Epithelial cell of umbilical artery (primary cell): ENCODE measurements around the gene CFAP161. TPM values are rescaled to one million over a fixed set of nuclear protein-coding genes. Genes with fewer than 3 reads are reported as not detected.

Experiments
- total RNA-seq: library from RNA; depleted of rRNA; stranded (reverse); fragments of >200 nt; gene quantifications from 2 replicates; pipeline ENCODE4 v1.2.3, GENCODE V29; 2014

The CFAP161 gene
- total RNA-seq, result 0.32 and 1.5 TPM in 2 replicates

DNA sequence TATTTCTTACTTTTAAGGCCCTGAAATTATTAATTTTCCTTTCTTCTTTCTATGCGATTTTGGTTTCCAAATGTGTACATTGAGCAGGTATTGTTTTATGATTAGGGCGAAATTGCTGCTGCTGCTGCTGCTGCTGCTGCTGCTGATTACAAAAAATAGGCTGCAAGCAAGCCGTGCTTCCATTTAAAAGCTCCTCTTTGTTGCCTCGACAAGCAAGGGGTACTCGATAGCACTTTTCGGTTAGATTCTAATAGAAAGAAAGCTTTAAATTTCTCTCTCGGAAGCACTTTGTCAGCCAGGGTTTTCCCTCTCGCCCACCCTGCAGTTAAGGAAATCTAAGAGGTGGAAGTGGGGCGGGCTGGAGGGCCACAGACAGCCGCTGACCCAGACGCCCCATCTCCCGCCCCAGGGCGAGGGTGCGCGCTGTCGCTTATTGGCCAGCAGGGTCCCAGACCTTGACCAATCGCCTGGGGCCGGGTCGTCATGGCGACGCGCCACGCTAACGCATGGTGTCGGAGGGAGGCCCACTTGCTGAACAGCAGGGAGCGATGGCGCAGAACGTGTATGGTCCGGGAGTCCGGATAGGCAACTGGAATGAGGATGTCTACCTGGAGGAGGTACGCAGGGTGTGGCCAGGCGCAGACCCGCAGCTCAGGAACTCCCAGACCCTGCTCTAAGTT is at the start of gene CFAP161:
CFAP161 (plus strand) TSS at position 489 of the 680 bp plus-strand sequence; CDS start at position 549, 60 bp downstream.

DNA sequence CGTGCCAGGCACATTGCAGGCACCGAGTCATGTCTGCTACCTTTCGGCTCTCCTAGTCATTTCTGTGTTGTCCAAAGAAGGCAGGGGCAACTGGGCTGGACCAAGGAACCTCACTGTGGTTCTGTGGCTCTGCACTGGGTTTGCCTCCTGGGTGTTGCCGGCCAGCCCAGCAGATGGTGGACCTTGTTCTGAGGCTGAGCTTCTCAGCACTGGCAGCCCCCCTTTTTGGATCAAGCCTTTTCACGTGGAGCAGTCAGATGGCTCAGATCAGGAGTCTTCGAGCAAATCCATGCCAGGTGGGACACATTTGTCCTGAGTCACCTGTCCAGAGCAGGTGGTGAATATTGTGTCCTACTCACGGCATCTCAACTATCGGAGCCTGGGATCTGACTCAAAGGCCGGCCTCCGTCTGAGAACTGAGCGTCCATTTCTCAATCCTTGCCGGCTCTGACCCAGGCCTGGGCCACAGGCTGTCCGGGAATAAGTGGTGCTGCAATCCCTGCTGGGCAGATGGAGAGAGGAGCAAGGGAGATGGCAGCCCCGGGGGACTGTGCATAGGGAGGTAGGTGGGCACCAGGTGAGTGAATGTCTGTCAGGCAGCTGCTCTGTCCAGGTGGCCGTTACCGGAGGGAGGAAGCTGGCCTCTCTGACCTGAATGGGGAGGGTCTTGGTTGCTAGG is 62.6 kb downstream of the CFAP161 start, which contains the start of gene IL16:
IL16 (plus strand) TSS at position 304 of the 679 bp plus-strand sequence. CDS start 28,521 bp downstream, outside the sequence.

Other genes with a start within 250 kb of the CFAP161 start
- gene MESD, start 144.5 kb upstream of the CFAP161 start, total RNA-seq, result 15.3 and 20.4 TPM in 2 replicates
- 13.3 and 16.0 TPM in 2 replicates for gene TLNRD1, start 133.3 kb upstream of the CFAP161 start, total RNA-seq
- under 0.01 TPM in 2 replicates for gene IL16, start 62.6 kb downstream of the CFAP161 start, total RNA-seq
- 0.32 and 1.1 TPM in 2 replicates for gene STARD5, start 189.9 kb downstream of the CFAP161 start, total RNA-seq
- not detected in 2 replicates for gene TMC3, start 239.9 kb downstream of the CFAP161 start, total RNA-seq